Tibial nerve (tissue), 4 donors: Measurements from ENCODE around the gene KNG1.

Experiments used
- EP300 ChIP-seq, 2 donors: sonication (generic); formaldehyde crosslinking; IDR thresholded peaks; one replicate each; pipeline ENCODE4 v1.6.1; 2017; ENCODE audit warnings: antibody characterized with exemption in 2 of 2, mild to moderate bottlenecking in 1 of 2
- POLR2A ChIP-seq, 2 donors: fragments of 450-650 bp; IDR thresholded peaks; one replicate each; pipeline ENCODE4 v1.6.1; 2017; ENCODE audit warnings: antibody characterized with exemption in 2 of 2, mild to moderate bottlenecking in 2 of 2, moderate library complexity in 2 of 2
- TF ChIP-seq, protein P1 (sequence below), 5 experiments: fragments of 200-600 bp in 3 of 5; fragments of 450-650 bp in 2 of 5; sonication (generic) in 3 of 5; IDR thresholded peaks; one replicate each; pipeline ENCODE4 v1.5.1; 2016 to 2019; ENCODE audit warnings: antibody characterized with exemption in 5 of 5, mild to moderate bottlenecking in 3 of 5, moderate library complexity in 2 of 5

GRCh38 chr3:186786922-186787321, 69.8 kb downstream of the KNG1 start:
- TF ChIP-seq, protein P1, sequence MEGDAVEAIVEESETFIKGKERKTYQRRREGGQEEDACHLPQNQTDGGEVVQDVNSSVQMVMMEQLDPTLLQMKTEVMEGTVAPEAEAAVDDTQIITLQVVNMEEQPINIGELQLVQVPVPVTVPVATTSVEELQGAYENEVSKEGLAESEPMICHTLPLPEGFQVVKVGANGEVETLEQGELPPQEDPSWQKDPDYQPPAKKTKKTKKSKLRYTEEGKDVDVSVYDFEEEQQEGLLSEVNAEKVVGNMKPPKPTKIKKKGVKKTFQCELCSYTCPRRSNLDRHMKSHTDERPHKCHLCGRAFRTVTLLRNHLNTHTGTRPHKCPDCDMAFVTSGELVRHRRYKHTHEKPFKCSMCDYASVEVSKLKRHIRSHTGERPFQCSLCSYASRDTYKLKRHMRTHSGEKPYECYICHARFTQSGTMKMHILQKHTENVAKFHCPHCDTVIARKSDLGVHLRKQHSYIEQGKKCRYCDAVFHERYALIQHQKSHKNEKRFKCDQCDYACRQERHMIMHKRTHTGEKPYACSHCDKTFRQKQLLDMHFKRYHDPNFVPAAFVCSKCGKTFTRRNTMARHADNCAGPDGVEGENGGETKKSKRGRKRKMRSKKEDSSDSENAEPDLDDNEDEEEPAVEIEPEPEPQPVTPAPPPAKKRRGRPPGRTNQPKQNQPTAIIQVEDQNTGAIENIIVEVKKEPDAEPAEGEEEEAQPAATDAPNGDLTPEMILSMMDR (IDR thresholded peaks at IDR 0.05) = no peak
- TF ChIP-seq POLR2A (IDR thresholded peaks at IDR 0.05) = no peak
- no peak for TF ChIP-seq EP300 (IDR thresholded peaks at IDR 0.05)
